MCF 10A (cell line): ENCODE results near the gene ERC2. TPM values are rescaled to one million over a fixed set of nuclear protein-coding genes. Genes with fewer than 3 reads are reported as not detected.

Experiments used
- BruUV-seq: library from RNA; stranded (reverse); fragments of 400-500 nt; replicated peaks from 2 replicates; lab custom pipeline; 2021; lab: Mats Ljungman, UMichigan
- CTCF ChIA-PET: fragments of 300-600 bp; sonication (Branson Sonifier 250); formaldehyde crosslinking; extraction: SDS; loops from one replicate; lab custom pipeline; 2021; ENCODE audit warnings: antibody characterized with exemption, inconsistent platforms; lab: Yijun Ruan, JAX
- POLR2A ChIA-PET: fragments of 300-600, 350-650 bp; sonication (Branson Sonifier 250); formaldehyde crosslinking; extraction: SDS; loops from one replicate; lab custom pipeline; 2020; ENCODE audit warnings: antibody characterized with exemption, inconsistent platforms; lab: Yijun Ruan, JAX
- DNase-seq: peaks from one replicate; pipeline ENCODE4 v3.0.0-alpha.2; 2018; ENCODE audit not compliant: unreplicated experiment
- H3K27ac Mint-ChIP-seq: one replicate; pipeline ENCODE4 v1.8.0; 2022; ENCODE audit warnings: mild to moderate bottlenecking, low read depth, mixed read lengths; ENCODE audit not compliant: unreplicated experiment
- H3K27me3 Mint-ChIP-seq: one replicate; pipeline ENCODE4 v1.8.0; 2022; ENCODE audit warnings: mixed read lengths; ENCODE audit not compliant: insufficient read depth, unreplicated experiment
- H3K36me3 Mint-ChIP-seq: one replicate; pipeline ENCODE4 v1.8.0; 2022; ENCODE audit warnings: mild to moderate bottlenecking, moderate library complexity, mixed read lengths; ENCODE audit not compliant: insufficient read depth, unreplicated experiment
- H3K4me1 Mint-ChIP-seq: one replicate; pipeline ENCODE4 v1.8.0; 2022; ENCODE audit warnings: mixed read lengths; ENCODE audit not compliant: insufficient read depth, unreplicated experiment
- H3K4me3 Mint-ChIP-seq: one replicate; pipeline ENCODE4 v1.8.0; 2022; ENCODE audit warnings: mild to moderate bottlenecking, moderate library complexity, mixed read lengths; ENCODE audit not compliant: unreplicated experiment
- H3K9me3 Mint-ChIP-seq: one replicate; pipeline ENCODE4 v1.8.0; 2022; ENCODE audit warnings: mixed read lengths; ENCODE audit not compliant: unreplicated experiment
- intact Hi-C: fragments of 100-400 bp; cut with micrococcal nuclease; formaldehyde crosslinking; loops from 2 replicates; pipeline ENCODE4 v1.14.1; 2022
- total RNA-seq: library from RNA; stranded (reverse); gene quantifications from 2 replicates; pipeline ENCODE4 v1.2.3, GENCODE V29; 2022
- TF ChIP-seq, protein P1 (sequence below): fragments of 200-600 bp; IDR thresholded peaks from one replicate; pipeline ENCODE4 v1.8.0; 2022; ENCODE audit warnings: antibody characterized with exemption, mild to moderate bottlenecking; ENCODE audit not compliant: unreplicated experiment

Gene ERC2
- total RNA-seq, 1 experiment from 2014 or later, result 0.42 TPM

DNA sequence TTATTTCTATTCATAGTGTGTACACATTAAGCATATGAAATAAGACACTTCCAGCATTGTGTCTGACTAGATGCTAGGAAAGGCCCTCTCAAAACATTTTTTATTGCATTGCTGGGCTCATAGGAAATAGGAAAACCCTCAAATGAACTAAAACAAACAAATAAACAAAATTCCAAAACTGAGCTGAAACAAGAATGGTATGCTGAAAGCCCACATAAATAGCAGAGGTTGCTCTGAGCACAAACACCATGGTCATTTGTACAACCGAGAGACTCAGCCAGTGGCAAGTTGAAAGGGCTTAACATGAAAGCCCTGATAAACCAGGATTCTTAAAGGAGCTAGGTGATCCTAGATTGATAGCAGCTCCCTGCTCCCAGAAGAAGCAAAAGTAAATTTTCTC lies 671.2 kb downstream of the ERC2 start:
- intact Hi-C loops, result no loop called here
- ChIA-PET POLR2A (interaction anchor here (1.4 kb wide), 1 partner anchor 16 kb away, joined by 4 read pairs; no protein-coding TSS in a partner anchor), CTCF (interaction anchor here (0.6 kb wide), 2 partner anchors 454 to 761 kb away, joined by 3 read pairs; no protein-coding TSS in a partner anchor)
- Mint-ChIP-seq H3K4me3 (no peak overlapping the region), H3K36me3 (no peaks in the 10 kb centered on the region), H3K27ac (no peak overlapping the region), H3K9me3 (peaks cover 8% of the 10 kb centered on the region), H3K27me3 (no peaks in the 10 kb centered on the region), H3K4me1 (peaks cover 7% of the 10 kb centered on the region)
- TF ChIP-seq, protein P1, sequence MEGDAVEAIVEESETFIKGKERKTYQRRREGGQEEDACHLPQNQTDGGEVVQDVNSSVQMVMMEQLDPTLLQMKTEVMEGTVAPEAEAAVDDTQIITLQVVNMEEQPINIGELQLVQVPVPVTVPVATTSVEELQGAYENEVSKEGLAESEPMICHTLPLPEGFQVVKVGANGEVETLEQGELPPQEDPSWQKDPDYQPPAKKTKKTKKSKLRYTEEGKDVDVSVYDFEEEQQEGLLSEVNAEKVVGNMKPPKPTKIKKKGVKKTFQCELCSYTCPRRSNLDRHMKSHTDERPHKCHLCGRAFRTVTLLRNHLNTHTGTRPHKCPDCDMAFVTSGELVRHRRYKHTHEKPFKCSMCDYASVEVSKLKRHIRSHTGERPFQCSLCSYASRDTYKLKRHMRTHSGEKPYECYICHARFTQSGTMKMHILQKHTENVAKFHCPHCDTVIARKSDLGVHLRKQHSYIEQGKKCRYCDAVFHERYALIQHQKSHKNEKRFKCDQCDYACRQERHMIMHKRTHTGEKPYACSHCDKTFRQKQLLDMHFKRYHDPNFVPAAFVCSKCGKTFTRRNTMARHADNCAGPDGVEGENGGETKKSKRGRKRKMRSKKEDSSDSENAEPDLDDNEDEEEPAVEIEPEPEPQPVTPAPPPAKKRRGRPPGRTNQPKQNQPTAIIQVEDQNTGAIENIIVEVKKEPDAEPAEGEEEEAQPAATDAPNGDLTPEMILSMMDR, result no peak
- no peak for DNase-seq
- BruUV-seq, result no TSS peak

DNA sequence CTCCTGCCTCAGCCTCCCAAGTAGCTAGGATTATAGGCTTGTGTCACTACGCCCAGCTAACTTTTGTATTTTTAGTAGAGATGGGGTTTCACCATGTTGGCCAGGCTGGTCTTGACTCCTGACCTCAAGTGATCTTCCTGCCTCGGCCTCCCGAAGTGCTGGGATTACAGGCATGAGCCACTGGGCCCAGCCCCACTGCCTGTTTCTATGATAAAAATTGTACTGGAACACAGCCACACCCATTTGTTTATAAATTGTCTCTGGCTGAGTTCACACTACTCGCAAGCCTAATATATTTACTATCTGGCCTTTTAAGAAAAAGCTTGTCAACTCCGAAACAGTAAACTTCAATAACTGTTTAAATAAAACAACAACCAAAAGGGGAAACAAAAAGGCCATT lies 671.7 kb downstream of the ERC2 start:
- no peak overlapping the region for H3K27ac Mint-ChIP-seq
- POLR2A ChIA-PET, result interaction anchor here (1.4 kb wide), 1 partner anchor 16 kb away, joined by 4 read pairs; no protein-coding TSS in a partner anchor
- no peaks in the 10 kb centered on the region for H3K27me3 Mint-ChIP-seq
- H3K9me3 Mint-ChIP-seq, result peaks cover 8% of the 10 kb centered on the region
- H3K36me3 Mint-ChIP-seq, result no peaks in the 10 kb centered on the region
- no peak for DNase-seq
- TF ChIP-seq, protein P1, result no peak
- no peak overlapping the region for H3K4me3 Mint-ChIP-seq
- intact Hi-C loops, result no loop called here
- H3K4me1 Mint-ChIP-seq, result peaks cover 7% of the 10 kb centered on the region
- CTCF ChIA-PET, result interaction anchor here (0.6 kb wide), 1 partner anchor 431 kb away, joined by 3 read pairs; no protein-coding TSS in a partner anchor
- no TSS peak for BruUV-seq

GRCh38 chr3:55795746-55796145 lies 672.5 kb downstream of the ERC2 start:
- intact Hi-C loops, result no loop called here
- BruUV-seq, result no TSS peak
- Mint-ChIP-seq H3K9me3 (peaks cover 8% of the 10 kb centered on the region), H3K4me3 (no peak overlapping the region), H3K27me3 (no peaks in the 10 kb centered on the region), H3K4me1 (peaks cover 12% of the 10 kb centered on the region), H3K36me3 (no peaks in the 10 kb centered on the region), H3K27ac (no peak overlapping the region)
- CTCF ChIA-PET, result interaction anchor here (0.5 kb wide), 1 partner anchor 106 kb away, joined by 3 read pairs; no protein-coding TSS in a partner anchor
- POLR2A ChIA-PET, result no interaction called here
- TF ChIP-seq, protein P1, result no peak
- DNase-seq, result no peak

GRCh38 chr3:55795296-55795695 lies 673.0 kb downstream of the ERC2 start:
- no TSS peak for BruUV-seq
- Mint-ChIP-seq H3K4me3 (no peak overlapping the region), H3K4me1 (peaks cover 12% of the 10 kb centered on the region), H3K9me3 (peaks cover 8% of the 10 kb centered on the region), H3K36me3 (no peaks in the 10 kb centered on the region), H3K27ac (no peak overlapping the region), H3K27me3 (no peaks in the 10 kb centered on the region)
- TF ChIP-seq, protein P1, result no peak
- POLR2A ChIA-PET, result interaction anchor here (1.3 kb wide), 1 partner anchor 55 kb away, joined by 4 read pairs; no protein-coding TSS in a partner anchor
- intact Hi-C loops, result no loop called here
- no peak for DNase-seq
- CTCF ChIA-PET, result interaction anchor here (0.7 kb wide), 1 partner anchor 456 kb away, joined by 3 read pairs; no protein-coding TSS in a partner anchor
